Neuronal stem cell (in vitro differentiated cells): ENCODE data around the gene TBC1D3C. TPM values are rescaled to one million over a fixed set of nuclear protein-coding genes. Genes with fewer than 3 reads are reported as not detected.
"Not testable (repeated sequence)": the region's sequence is repeated elsewhere in the genome, so short reads cannot be mapped to it uniquely, and the experiment has no call there.

Experiments
- DNase-seq: peaks from one replicate; pipeline ENCODE4 v3.0.0-alpha.2; 2013; ENCODE audit warnings: low spot score
- H2AFZ ChIP-seq: one replicate; pipeline ENCODE4 v1.6.1; 2013; ENCODE audit warnings: mild to moderate bottlenecking, low read length, inconsistent platforms
- H2AK5ac ChIP-seq: 2 replicates; pipeline ENCODE4 v1.6.1; 2013; ENCODE audit warnings: low read depth, mild to moderate bottlenecking, inconsistent platforms, low read length, moderate library complexity, mixed read lengths
- H2BK120ac ChIP-seq: 2 replicates; pipeline ENCODE4 v1.6.1; 2013; ENCODE audit warnings: low read depth, mild to moderate bottlenecking, inconsistent platforms, low read length, moderate library complexity, mixed read lengths
- H2BK12ac ChIP-seq: one replicate; pipeline ENCODE4 v1.6.1; 2013; ENCODE audit warnings: low read length, inconsistent platforms
- H2BK15ac ChIP-seq: 2 replicates; pipeline ENCODE4 v1.6.1; 2013; ENCODE audit warnings: mild to moderate bottlenecking, low read length, inconsistent platforms, mixed read lengths
- H2BK5ac ChIP-seq: one replicate; pipeline ENCODE4 v1.6.1; 2013; ENCODE audit warnings: inconsistent platforms, mild to moderate bottlenecking, low read length, moderate library complexity
- H3K14ac ChIP-seq: one replicate; pipeline ENCODE4 v1.6.1; 2013; ENCODE audit warnings: low read length, inconsistent platforms
- H3K18ac ChIP-seq: 2 replicates; pipeline ENCODE4 v1.6.1; 2013; ENCODE audit warnings: low read length, inconsistent platforms
- H3K23ac ChIP-seq: 2 replicates; pipeline ENCODE4 v1.6.1; 2013; ENCODE audit warnings: low read depth, mild to moderate bottlenecking, mixed read lengths, low read length, inconsistent platforms; ENCODE audit not compliant: poor library complexity
- H3K27ac ChIP-seq: replicated peaks from 3 replicates; pipeline ENCODE4 v1.5.1; 2013; ENCODE audit warnings: low read length, inconsistent platforms
- H3K27me3 ChIP-seq, 3 experiments: 2 replicates each; pipeline ENCODE4 v1.6.1; 2013; ENCODE audit warnings: low read length in 3 of 3, mild to moderate bottlenecking in 2 of 3, inconsistent platforms in 1 of 3, low read depth in 1 of 3, mixed read lengths in 1 of 3, moderate library complexity in 1 of 3; ENCODE audit not compliant: control insufficient read depth in 3 of 3, insufficient read depth in 3 of 3
- H3K36me3 ChIP-seq, 2 donors: replicated peaks in 1 of 2; 2 replicates each; pipeline ENCODE4 v1.6.1; 2013; ENCODE audit warnings: low read length in 2 of 2; ENCODE audit not compliant: control insufficient read depth in 2 of 2, insufficient read depth in 2 of 2
- H3K4ac ChIP-seq: 2 replicates; pipeline ENCODE4 v1.6.1; 2013; ENCODE audit warnings: inconsistent platforms, mild to moderate bottlenecking, low read length, moderate library complexity
- H3K4me1 ChIP-seq, 2 donors: 1 replicate in 1 of 2; 2 replicates in 1 of 2; pipeline ENCODE4 v1.6.1; 2013; ENCODE audit warnings: low read length in 2 of 2, low read depth in 1 of 2; ENCODE audit not compliant: control insufficient read depth in 2 of 2, insufficient read depth in 1 of 2
- H3K4me2 ChIP-seq: one replicate; pipeline ENCODE4 v1.6.1; 2013; ENCODE audit warnings: mild to moderate bottlenecking, low read length, inconsistent platforms; ENCODE audit not compliant: insufficient read depth, poor library complexity, severe bottlenecking
- H3K4me3 ChIP-seq, 2 donors: 2 replicates each; pipeline ENCODE4 v1.5.1; 2013; ENCODE audit warnings: low read length in 2 of 2, mild to moderate bottlenecking in 2 of 2, inconsistent platforms in 1 of 2, moderate library complexity in 1 of 2
- H3K79me1 ChIP-seq: one replicate; pipeline ENCODE4 v1.6.1; 2013; ENCODE audit warnings: low read depth, mild to moderate bottlenecking, inconsistent platforms, low read length, moderate library complexity
- H3K9ac ChIP-seq: one replicate; pipeline ENCODE4 v1.6.1; 2013; ENCODE audit warnings: mild to moderate bottlenecking, low read depth, low read length, inconsistent platforms; ENCODE audit not compliant: poor library complexity
- H3K9me3 ChIP-seq, 2 donors: replicated peaks in 1 of 2; 2 replicates each; pipeline versions ENCODE3 to v1.6.1; 2013; ENCODE audit warnings: low read length in 2 of 2, mild to moderate bottlenecking in 2 of 2, inconsistent platforms in 1 of 2, low read depth in 1 of 2, mixed read lengths in 1 of 2, moderate library complexity in 1 of 2; ENCODE audit not compliant: control insufficient read depth in 2 of 2, insufficient read depth in 1 of 2
- H4K8ac ChIP-seq: one replicate; pipeline ENCODE4 v1.6.1; 2013; ENCODE audit warnings: low read depth, mild to moderate bottlenecking, inconsistent platforms, low read length, moderate library complexity
- H4K91ac ChIP-seq: one replicate; pipeline ENCODE4 v1.6.1; 2013; ENCODE audit warnings: low read length, low read depth, mild to moderate bottlenecking, inconsistent platforms; ENCODE audit not compliant: poor library complexity
- WGBS, 2 donors: extraction: QIAGEN DNeasy Blood & Tissue Kit; methylation state at CpG; one replicate each; pipeline ENCODE4 v1.1.7; 2013; ENCODE audit warnings: missing lambda C conversion rate in 2 of 2, mixed read lengths in 1 of 2; ENCODE audit not compliant: insufficient read length in 2 of 2, insufficient replicate concordance in 1 of 2; ENCODE audit errors: extremely low coverage in 2 of 2; 5-methylcytosine and 5-hydroxymethylcytosine counted together
- polyA plus RNA-seq, 2 experiments: library from polyadenylated mRNA; stranded (reverse); fragments of 200-250 nt; gene quantifications; one replicate each; pipeline ENCODE4 v1.2.3, GENCODE V29; 2013

Gene TBC1D3C
- polyA plus RNA-seq (2013, experiment 1 of 2): not detected
- not detected for polyA plus RNA-seq (2013, experiment 2 of 2)

DNA sequence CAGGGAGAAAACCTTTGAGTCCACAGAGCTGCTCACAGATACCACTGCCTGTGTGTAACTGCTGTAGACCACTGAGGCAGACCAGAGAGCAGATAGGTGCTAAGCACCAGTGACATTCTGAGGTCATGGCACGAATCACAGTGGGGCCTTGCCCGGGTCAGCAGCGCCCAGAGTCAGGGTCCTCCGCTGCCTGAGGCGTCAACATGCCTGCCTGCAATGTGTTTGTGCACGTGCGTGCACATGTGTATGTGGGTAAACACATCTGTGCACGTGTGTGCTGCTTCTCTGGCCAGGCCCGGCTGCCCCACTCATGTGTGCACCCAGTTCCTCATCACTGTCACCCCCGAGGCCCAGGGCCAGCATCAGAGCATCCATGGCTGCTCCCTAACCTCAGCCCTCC is at the start of gene TBC1D3C:
TSS of gene TBC1D3C (minus strand) at position 101 of the 400 bp plus-strand sequence. CDS start 1,568 bp downstream, outside the sequence.
- H3K4me1 ChIP-seq, H3K18ac ChIP-seq, H3K79me1 ChIP-seq, H4K8ac ChIP-seq, H2AK5ac ChIP-seq, H3K4me3 ChIP-seq, H3K27me3 ChIP-seq, DNase-seq, H2BK120ac ChIP-seq, H2BK15ac ChIP-seq, H3K23ac ChIP-seq, H2BK12ac ChIP-seq, H3K9ac ChIP-seq, H4K91ac ChIP-seq, H3K4ac ChIP-seq, H3K27ac ChIP-seq, H3K36me3 ChIP-seq, H2BK5ac ChIP-seq, H3K4me2 ChIP-seq, H2AFZ ChIP-seq, H3K9me3 ChIP-seq, H3K14ac ChIP-seq: not testable (repeated sequence)
- WGBS, 2 donors: no CpG with 5 or more reads among the region's 10 CpGs

DNA sequence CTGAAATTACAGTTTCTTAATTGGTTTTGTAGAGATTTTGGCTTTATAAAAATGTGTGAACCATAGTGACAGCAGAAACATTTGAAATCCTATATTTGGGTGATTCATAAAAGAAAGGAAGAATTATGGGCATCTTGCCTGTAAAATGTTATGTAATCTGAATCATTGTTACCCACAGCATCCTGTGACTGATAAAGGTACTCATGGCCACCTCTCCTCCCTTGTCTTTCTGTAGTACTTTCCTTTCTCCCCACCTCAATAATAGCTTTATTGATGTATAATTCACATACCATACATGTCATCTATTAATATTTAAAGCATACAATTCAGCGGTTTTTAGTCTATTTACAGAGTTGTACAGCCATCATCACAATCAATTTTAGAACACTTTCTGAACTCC is 30.8 kb upstream of the TBC1D3C start:
- H3K23ac ChIP-seq, H2BK120ac ChIP-seq, H2BK5ac ChIP-seq, H3K4ac ChIP-seq, H4K91ac ChIP-seq, H3K4me3 ChIP-seq, H2BK15ac ChIP-seq, H3K18ac ChIP-seq, H3K4me2 ChIP-seq, H3K27me3 ChIP-seq, H3K27ac ChIP-seq, H2AK5ac ChIP-seq, H3K9ac ChIP-seq, H3K14ac ChIP-seq, DNase-seq, H3K36me3 ChIP-seq, H3K4me1 ChIP-seq, H2BK12ac ChIP-seq, H4K8ac ChIP-seq, H3K9me3 ChIP-seq, H2AFZ ChIP-seq, H3K79me1 ChIP-seq: not testable (repeated sequence)
- WGBS, 2 donors: no CpG with 5 or more reads among the region's 1 CpG

- not testable (repeated sequence) for H3K27me3 ChIP-seq
- no CpG with 5 or more reads among the region's 2 CpGs for WGBS, 2 donors
Observed at GRCh38 chr17:38094059-38094694, 25.7 kb upstream of the TBC1D3C start.

GRCh38 chr17:38088120-38088519 is 19.7 kb upstream of the TBC1D3C start:
- H3K14ac ChIP-seq, H2AK5ac ChIP-seq, H2BK12ac ChIP-seq, H2BK120ac ChIP-seq, H2BK15ac ChIP-seq, DNase-seq, H3K27me3 ChIP-seq, H3K36me3 ChIP-seq, H3K18ac ChIP-seq, H3K4me1 ChIP-seq, H3K9ac ChIP-seq, H3K4ac ChIP-seq, H3K4me3 ChIP-seq, H3K79me1 ChIP-seq, H3K9me3 ChIP-seq, H3K4me2 ChIP-seq, H4K8ac ChIP-seq, H2AFZ ChIP-seq, H3K27ac ChIP-seq, H4K91ac ChIP-seq, H3K23ac ChIP-seq, H2BK5ac ChIP-seq: not testable (repeated sequence)
- WGBS, 2 donors: no CpG with 5 or more reads among the region's 10 CpGs

More at GRCh38 chr17:38094059-38094694, 25.7 kb upstream of the TBC1D3C start:
- H4K8ac ChIP-seq, H3K79me1 ChIP-seq, H3K18ac ChIP-seq, H2BK5ac ChIP-seq, H2AK5ac ChIP-seq, H3K23ac ChIP-seq, H4K91ac ChIP-seq, H3K9me3 ChIP-seq, H2BK12ac ChIP-seq, DNase-seq, H2BK120ac ChIP-seq, H3K14ac ChIP-seq, H3K4me1 ChIP-seq, H3K4me3 ChIP-seq, H2AFZ ChIP-seq, H2BK15ac ChIP-seq, H3K27ac ChIP-seq, H3K4ac ChIP-seq, H3K9ac ChIP-seq, H3K4me2 ChIP-seq, H3K36me3 ChIP-seq: not testable (repeated sequence)
